OCI-M1 (cell line): ENCODE data around the gene COPS6.

Source experiments
- DNase-seq: peaks from one replicate; lab custom pipeline; 2025; lab: John Stamatoyannopoulos, UW

Gene COPS6

GRCh38 chr7:100088621-100089457 lies at the start of gene COPS6:
Gene COPS6 (plus strand): TSS chr7:100088969. CDS start chr7:100088991, 22 bp downstream.
- peak; percentile 89 for DNase-seq

- DNase-seq = no peak
Measured at GRCh38 chr7:100040575-100040974, 48.2 kb upstream of the COPS6 start.

DNA sequence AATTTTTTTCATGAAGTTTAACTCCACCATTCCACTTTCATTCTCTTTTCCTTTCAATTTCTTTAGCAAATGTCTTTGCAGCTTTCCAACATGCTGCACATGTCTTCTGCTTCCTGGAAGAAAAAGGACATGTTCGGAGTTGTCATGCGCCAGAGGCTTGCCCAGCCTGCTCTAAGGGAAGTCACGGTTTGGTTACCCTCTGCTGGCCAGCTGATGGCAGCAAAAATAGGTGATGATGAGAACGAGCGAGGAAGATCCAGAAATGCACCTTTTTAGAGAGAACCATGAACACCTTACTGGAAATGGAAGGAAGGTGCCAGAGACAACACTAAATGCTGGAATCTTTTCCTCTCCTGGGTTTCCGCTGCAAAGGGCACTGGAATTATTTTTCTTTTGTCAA lies 44.1 kb upstream of the COPS6 start:
- DNase-seq = no peak

DNA sequence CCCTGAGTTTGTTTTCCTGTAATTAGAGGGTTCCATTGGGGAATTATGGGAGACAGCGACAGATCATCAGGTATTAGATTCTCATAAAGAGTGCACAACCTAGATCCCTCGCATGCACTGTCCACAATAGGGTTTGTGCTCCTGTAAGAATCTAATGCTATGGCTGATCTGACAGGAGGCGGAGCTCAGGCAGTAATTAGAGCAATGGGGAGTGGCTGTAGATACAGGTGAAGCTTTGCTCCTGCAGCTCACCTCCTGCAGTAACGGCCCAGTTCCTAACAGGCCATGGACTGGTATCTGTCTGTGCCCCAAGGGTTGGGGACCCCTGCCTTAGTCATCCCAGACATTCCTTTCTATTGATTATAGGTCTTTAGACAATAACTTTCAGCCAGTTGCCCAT lies 40.1 kb upstream of the COPS6 start:
- no peak for DNase-seq

GRCh38 chr7:100049441-100050291 lies 39.1 kb upstream of the COPS6 start, which contains the start of gene ZSCAN21:
Gene ZSCAN21 (plus strand): TSS chr7:100049774. CDS start chr7:100057007, 7,233 bp downstream.
- peak; percentile 96 for DNase-seq

GRCh38 chr7:100051611-100052010 lies 37.2 kb upstream of the COPS6 start:
- no peak for DNase-seq

DNA sequence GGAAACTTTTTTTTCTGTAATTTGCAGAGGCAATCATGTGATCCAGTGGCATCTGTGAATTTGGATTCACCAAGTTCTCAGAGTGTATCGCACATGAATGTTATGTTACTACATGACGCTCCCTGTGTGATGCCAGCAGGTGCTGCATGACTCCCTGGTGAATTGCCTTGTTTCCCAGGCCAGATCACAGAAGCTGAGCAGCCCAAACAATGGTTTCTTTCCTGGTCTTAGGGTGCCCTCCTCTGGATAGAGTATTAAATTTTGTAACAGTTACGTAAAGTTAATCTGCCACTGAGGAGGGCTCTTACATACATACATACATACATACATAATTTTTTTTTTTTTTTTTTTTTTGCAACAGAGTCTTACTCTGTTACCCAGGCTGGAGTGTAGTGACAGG lies 35.6 kb upstream of the COPS6 start:
- peak; percentile 85 for DNase-seq

- DNase-seq = no peak
Measured at GRCh38 chr7:100057006-100057405, 31.8 kb upstream of the COPS6 start.

- DNase-seq = peak; percentile 48
Measured at GRCh38 chr7:100059251-100059739, 29.5 kb upstream of the COPS6 start.

DNA sequence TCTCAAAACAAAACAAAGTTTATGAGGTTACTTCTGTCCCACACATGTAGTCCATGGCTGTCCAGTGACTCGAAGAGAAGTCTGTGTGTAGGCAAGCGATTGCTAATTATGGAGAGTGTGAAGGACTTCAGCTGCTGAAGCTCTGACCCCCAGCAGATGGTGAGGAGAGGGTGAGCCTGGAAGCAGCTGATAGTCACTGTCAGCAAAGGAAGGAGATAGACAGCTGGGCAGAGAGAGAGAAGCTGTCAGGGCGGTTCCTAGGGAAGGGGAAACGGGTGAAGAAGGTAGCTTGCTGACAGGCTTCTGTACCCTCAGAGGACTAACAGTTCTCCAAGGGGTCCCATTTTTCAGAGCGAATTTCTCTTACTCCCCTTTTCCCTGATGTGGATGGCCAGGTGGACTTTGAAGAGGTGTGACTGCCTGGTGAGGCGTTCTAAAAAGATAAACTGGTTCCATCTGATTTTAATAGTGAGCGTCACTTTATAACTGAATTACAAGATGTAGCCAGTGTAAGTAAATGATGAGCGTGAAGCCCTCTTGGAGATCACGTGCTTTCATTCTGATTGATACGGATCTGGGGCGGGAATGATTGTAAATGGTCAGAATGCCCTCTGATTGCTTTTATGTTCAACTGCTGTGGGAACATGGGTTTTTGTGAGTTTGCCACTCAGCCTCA lies 27.1 kb upstream of the COPS6 start:
- DNase-seq = no peak

DNA sequence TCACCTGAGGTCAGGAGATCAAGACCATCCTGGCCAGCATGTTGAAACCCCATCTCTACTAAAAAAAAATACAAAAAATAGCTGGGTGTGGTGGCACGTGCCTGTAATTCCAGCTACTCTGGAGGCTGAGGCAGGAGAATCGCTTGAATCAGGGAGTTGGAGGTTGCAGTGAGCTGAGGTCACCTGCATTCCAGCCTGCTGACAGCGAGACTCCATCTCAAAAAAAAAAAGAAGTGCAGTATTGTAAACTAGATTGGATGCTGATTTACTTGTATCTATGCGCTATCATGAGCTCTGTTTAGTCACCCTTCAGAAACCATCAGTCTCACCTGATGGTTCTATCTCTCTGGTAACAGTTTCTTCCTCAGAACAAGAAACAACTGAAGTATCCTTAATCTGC lies 25.4 kb upstream of the COPS6 start:
- no peak for DNase-seq

- DNase-seq = no peak
Measured at GRCh38 chr7:100064162-100064561, 24.6 kb upstream of the COPS6 start.

- no peak for DNase-seq
Measured at GRCh38 chr7:100065452-100066186, 23.1 kb upstream of the COPS6 start.

DNA sequence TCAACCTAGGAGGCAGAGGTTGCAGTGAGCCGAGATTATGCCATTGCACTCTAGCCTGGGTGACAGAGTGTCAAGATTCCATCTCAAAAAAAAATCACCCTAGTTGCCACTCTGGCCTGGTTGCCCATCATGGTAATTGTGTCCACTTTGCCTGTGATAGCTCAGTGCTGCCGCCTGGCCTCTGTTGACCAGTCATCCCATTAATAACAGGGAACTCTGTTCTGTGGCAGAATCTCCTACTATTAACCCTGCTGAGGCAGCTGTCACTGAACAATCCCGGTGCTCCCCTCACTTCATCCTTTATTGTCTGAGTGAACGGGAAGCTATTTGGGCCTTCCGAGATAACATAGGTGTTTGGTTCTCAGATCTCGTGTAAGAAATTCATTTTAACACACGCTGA lies 21.8 kb upstream of the COPS6 start:
- DNase-seq = no peak

GRCh38 chr7:100069991-100070390 lies 18.8 kb upstream of the COPS6 start:
- DNase-seq = no peak

GRCh38 chr7:100071018-100071723 lies 17.6 kb upstream of the COPS6 start:
- no peak for DNase-seq

DNA sequence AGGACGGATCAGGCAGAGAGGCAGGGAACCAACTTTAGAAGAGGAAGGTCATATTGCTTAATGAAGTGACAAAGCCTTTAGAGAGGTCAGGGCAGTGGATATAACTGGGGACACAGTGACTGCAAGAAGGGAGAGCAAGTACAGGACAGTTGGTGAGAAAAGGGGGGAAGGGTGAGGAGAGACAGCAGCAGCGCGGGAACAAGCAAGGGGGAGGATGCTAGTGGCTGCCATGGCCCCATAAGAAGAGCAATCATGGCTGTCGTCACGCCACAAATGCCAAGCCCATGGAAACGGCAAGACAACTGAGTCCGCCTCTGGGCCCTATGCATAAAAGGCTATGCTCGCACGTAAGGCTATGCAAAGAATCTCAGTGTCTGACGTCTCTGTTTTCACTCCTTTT lies 16.3 kb upstream of the COPS6 start:
- no peak for DNase-seq

DNA sequence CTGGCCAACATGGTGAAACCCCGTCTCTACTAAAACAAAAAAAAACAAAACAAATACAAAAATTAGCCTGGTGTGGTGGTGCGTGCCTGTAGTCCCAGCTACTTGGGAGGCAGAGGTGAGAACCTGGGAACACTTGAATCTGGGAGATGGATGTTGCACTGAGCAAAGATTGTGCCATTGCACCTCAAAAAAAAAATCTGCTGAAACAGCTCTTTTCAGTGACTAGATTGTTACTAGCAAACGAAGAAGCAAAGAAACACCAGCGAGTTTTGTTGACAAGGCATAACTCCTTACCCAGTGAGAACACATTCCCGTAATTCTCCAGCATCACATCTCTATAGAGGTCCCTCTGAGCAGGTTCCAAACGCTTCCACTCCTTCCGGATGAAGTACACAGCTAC lies 13.9 kb upstream of the COPS6 start:
- DNase-seq = no peak

- no peak for DNase-seq
Measured at GRCh38 chr7:100075418-100075817, 13.4 kb upstream of the COPS6 start.

- DNase-seq = no peak
Measured at GRCh38 chr7:100077205-100077604, 11.6 kb upstream of the COPS6 start.

- DNase-seq = no peak
Measured at GRCh38 chr7:100079024-100079560, 9.7 kb upstream of the COPS6 start.
